Right lung (tissue), 10 donors: ENCODE measurements around the gene SLC32A1. TPM values are rescaled to one million over a fixed set of nuclear protein-coding genes. Genes with fewer than 3 reads are reported as not detected.

Experiments used
- DNase-seq, 2 donors: peaks; one replicate each; pipeline ENCODE4 v3.0.0-alpha.2; 2013
- long read RNA-seq, 8 donors: transcript quantifications; one replicate each; lab custom pipeline, GENCODE V29; 2026
- polyA plus RNA-seq, 5 donors: library from polyadenylated mRNA; unstranded; fragments of 120-200 nt; gene quantifications; one replicate each; pipeline versions ENCODE4 v1.2.1 to v1.2.3, GENCODE V29; 2013; ENCODE audit warnings: inconsistent platforms in 1 of 5, low replicate concordance in 1 of 5; ENCODE audit not compliant: insufficient read length in 5 of 5, insufficient read depth in 1 of 5

SLC32A1 gene
- not detected for polyA plus RNA-seq
- long read RNA-seq, donor 1, result 0 reads
- long read RNA-seq, donor 2, result 0 reads
- long read RNA-seq, donor 3, result 0 reads
- long read RNA-seq, donor 4, result 0 reads
- long read RNA-seq, donor 5, result 0 reads
- long read RNA-seq, donor 6, result 0 reads
- long read RNA-seq, donor 7, result 0 reads
- long read RNA-seq, donor 8, result 0 reads

- no peak for DNase-seq
These were observed at the start of gene SLC32A1 for GRCh38 chr20:38723848-38724625. TSS of gene SLC32A1 (plus strand) at chr20:38724486. CDS start at chr20:38724725, 239 bp downstream.

- DNase-seq, result no peak
These were observed 49.5 kb upstream of the SLC32A1 start for GRCh38 chr20:38674765-38675133.

- DNase-seq, result no peak
These were observed 47.7 kb upstream of the SLC32A1 start for GRCh38 chr20:38676576-38676975.

GRCh38 chr20:38680500-38681306 is 43.6 kb upstream of the SLC32A1 start:
- DNase-seq, result peak in 1 of 2 donors; percentile 38

- DNase-seq, result no peak
These were observed 39.0 kb upstream of the SLC32A1 start for GRCh38 chr20:38685271-38685670.

- peak; percentile 46 to 59 for DNase-seq
These were observed 38.3 kb upstream of the SLC32A1 start for GRCh38 chr20:38685853-38686473.

GRCh38 chr20:38692436-38693411 is 31.6 kb upstream of the SLC32A1 start:
- peak; percentile 41 to 50 for DNase-seq

- no peak for DNase-seq
These were observed 27.0 kb upstream of the SLC32A1 start for GRCh38 chr20:38697306-38697705.

- DNase-seq, result no peak
These were observed 25.7 kb upstream of the SLC32A1 start for GRCh38 chr20:38698541-38698940.

GRCh38 chr20:38700141-38700540 is 24.1 kb upstream of the SLC32A1 start:
- DNase-seq, result no peak

- no peak for DNase-seq
These were observed 23.4 kb upstream of the SLC32A1 start for GRCh38 chr20:38700926-38701325.

- no peak for DNase-seq
These were observed 20.8 kb upstream of the SLC32A1 start for GRCh38 chr20:38703526-38703925.

GRCh38 chr20:38704136-38704535 is 20.1 kb upstream of the SLC32A1 start:
- no peak for DNase-seq

- no peak for DNase-seq
These were observed 17.8 kb upstream of the SLC32A1 start for GRCh38 chr20:38706509-38706908.

- DNase-seq, result no peak
These were observed 10.0 kb upstream of the SLC32A1 start for GRCh38 chr20:38714308-38714707.

GRCh38 chr20:38715646-38716045 is 8.6 kb upstream of the SLC32A1 start:
- no peak for DNase-seq

- no peak for DNase-seq
These were observed 1.6 kb upstream of the SLC32A1 start for GRCh38 chr20:38722683-38723016.

- DNase-seq, result no peak
These were observed 1.1 kb upstream of the SLC32A1 start for GRCh38 chr20:38723017-38723847.

GRCh38 chr20:38724626-38725147 is 401 bp downstream of the SLC32A1 start:
- no peak for DNase-seq
